ENCODE data around the gene CAV1.
"Not testable (repeated sequence)": the region's sequence is repeated elsewhere in the genome, so short reads cannot be mapped to it uniquely, and the experiment has no call there.

The CAV1 gene, protein sequence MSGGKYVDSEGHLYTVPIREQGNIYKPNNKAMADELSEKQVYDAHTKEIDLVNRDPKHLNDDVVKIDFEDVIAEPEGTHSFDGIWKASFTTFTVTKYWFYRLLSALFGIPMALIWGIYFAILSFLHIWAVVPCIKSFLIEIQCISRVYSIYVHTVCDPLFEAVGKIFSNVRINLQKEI

DNA sequence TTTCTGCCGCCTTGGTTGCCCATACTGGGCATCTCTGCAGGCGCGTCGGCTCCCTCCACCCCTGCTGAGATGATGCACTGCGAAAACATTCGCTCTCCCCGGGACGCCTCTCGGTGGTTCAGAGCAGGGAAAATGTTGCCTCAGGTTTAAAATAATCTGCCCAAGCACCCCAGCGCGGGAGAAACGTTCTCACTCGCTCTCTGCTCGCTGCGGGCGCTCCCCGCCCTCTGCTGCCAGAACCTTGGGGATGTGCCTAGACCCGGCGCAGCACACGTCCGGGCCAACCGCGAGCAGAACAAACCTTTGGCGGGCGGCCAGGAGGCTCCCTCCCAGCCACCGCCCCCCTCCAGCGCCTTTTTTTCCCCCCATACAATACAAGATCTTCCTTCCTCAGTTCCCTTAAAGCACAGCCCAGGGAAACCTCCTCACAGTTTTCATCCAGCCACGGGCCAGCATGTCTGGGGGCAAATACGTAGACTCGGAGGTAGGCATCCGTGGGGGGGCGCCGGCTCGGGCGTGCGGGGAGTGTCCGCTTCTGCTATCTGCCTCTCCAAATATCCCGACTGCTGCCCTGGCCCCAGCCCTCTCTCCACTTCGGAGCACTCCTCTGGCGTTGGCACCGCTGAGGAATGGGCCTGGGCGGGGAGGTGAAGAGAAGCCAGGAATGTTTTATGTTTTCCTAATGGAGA, at the start of gene CAV1:
TSS of gene CAV1 (plus strand) at position 428 of the 689 bp plus-strand sequence. CDS start at position 455, 27 bp downstream.
- no peak for DNase-seq

DNA sequence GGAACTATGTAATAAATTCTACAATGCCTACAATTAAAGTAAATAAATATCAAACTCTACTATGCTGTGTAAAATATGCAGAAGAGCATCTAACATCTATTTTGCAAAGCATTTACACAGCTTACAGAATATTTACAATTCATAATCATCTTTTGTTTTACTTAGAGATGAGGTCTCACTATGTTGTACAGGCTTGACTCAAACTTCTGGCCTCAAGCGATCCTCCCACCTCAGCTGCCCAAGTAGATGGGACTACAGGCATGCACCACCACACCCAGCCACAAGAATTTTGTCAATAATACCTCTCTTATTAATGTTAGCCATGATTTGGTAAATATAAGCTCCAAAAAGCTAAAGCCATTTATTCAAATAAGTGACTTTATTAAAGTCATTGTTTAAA, 47.2 kb upstream of the CAV1 start:
- DNase-seq = no peak

DNA sequence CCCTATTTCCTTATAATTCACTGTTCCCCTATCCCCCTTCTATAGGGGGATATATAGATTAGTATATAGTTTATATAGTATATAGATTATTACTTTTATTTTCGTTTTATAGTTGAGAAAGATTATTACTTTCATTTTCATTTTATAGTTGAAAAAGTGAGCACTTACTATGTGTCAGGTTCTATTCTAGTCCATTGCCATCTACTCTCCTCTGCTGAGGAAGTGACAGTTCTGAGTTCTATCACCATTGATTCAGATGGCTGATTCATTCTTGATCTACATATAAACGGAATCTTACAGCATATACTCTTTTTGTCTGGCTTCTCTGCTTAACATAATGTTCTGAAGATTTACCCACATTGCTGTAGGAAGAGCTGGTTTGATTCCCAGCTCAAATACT, 46.0 kb upstream of the CAV1 start:
- DNase-seq = no peak

DNA sequence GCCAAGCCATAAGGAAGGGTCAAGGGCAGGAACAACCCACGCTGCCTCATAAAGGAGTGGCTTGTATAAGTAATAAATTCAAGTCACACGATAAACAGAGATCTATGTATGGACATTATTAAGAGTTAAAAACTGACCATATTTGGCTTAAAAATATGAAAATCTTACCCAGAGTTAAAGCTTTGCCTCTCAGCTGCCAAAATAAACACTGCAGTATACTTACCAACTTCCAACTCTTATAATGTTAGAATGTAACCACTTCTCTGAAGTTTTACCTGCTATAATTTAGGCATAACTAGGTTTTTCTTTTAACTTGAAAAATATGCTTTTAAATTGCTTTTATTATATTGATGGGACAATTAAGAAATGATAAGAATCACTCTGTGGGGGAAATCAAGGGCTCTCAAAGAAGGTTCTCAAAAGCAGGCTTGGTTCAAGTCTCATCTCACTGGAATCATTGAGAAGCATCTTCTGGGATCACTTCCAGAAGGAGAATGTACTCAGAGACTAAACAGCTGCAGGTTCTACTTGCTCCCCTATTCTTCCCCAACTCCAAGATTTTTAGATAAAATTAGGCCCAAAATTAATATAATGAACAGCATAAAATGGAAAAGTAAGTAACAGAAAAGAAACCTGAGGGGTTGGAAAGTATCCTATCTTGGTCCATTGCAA, 41.4 kb upstream of the CAV1 start:
- no peak for DNase-seq

DNA sequence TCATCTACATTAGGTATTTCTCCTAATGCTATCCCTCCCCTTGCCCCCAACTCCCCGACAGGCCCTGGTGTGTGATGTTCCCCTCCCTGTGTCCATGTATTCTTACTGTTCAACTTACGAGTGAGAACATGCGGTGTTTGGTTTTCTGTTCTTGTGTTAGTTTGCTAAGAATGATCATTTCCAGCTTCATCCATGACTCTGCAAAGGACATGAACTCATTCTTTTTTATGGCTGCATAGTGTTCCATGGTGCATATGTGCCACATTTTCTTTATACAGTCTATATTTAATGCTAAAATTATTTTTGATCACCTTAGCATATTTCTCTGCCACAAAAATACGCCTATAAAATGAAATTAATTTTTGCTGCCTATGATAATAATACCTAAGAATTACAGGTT, 40.4 kb upstream of the CAV1 start:
- not testable (repeated sequence) for DNase-seq

DNA sequence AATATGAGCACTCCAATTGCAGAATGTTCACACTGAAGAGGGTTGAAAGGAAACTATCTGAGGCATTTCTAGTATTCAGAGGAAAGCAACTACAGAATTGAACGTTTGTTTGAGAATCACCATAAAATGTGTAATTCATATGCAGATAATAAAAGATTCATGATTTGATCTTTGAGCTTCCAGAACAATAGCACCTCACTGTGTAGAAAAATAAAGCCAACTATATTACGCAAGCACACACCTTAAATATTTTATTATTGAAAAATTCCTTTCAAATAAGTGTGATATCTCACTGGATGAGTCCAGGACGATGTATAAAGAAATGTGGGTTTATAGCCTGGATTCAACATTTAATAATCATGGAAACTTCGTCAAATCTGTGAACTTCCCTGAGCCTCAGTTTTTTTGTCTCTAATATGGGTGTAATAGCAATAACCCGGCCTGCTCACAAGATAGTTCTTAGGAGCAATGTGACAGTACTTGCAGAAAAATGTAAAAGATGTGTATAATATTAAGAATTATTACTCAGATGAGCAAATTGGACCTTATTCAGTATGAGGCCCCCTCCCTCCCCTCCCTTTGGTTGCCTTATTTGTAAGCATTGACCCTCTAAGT, 36.8 kb upstream of the CAV1 start:
- no peak for DNase-seq

DNA sequence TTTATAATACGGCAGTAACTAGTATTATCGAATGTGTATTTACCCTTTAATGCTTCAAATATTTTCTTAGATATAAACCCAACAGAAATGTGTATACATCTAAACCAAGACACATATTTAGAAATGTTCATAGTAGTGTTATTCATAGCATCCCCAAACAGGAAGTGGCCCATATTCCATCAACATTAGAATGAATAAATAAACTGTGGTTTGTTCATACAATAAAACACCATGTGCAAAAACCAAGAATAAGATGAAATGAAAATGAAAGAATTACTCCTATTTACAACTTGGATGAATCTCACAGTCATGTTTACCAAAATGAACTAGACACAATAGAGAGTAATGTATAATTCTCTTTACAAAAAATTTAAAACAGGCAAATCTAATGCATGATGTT, 34.5 kb upstream of the CAV1 start:
- DNase-seq = no peak

DNA sequence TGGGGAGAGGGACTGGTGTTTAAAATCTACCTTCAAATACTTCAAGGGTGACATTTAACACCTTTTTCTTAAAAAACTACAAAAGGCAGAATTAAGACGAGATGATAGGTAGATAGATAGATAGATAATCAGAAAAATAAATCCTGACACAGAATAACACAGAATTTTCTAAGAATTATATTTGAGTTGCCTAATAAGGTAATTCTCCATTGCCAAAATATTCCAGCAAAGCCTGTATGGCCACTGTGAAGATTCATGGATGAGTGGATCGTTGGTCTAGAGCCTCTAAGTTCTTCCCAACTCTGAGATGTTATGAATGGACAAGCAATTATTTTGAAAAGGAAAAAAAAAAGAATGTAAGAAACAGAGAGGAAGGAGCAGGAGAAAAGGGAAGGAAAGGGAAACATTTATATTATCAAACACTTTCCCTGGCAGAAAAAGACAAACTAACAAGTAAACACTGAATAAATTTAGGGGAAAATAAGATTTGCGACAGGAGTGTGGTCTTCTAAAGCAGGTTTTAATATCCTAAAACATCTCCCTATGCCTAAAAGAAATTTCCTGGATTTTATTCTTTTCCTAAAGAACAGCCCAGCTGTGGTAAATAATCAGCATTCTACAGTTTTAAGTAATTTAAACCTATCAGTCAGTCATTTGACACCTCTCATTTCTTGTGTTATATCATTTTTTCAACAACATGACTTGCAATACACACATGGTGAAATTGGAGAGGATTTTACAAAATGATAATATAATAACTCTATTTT, 32.8 kb upstream of the CAV1 start:
- no peak for DNase-seq

DNA sequence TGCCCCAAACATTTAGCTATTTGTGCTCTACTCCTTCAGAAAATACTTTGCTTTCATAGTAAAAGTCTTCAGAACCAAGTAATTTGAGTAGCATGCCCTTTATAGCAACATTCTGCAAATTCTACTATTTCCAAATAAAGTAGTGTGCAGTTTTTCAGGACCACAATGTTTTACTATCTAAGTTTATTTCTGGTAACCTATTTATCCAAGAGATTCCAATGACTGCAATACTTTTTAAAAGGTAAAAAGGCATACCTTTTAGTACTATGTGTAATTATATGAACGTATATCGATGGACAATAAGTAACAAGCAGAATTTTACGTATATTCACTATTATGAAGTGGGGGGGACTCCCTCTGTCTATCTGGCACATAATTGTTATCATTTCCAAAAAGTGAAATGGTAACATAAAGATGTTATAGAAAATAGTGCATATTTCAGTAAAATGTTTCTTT, 32.2 kb upstream of the CAV1 start:
- no peak for DNase-seq

DNA sequence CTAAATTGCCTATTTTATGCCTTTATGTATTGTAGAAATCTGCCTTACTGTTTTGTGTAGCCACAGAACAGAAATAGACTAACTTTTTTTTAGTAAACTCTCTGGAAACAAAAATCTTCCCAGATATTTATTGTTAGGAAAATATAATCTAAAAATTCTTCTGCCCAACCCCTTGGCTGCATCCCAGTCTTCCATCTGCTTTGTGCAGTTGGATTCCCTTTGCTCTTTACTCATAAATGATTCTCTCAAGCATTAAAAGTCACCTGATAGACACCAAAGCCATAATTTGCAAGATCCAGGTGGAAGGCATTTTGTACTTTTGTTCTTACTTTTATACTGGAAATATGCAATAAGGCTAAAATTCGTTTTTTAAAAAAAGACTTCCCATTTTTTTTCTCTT, 31.4 kb upstream of the CAV1 start:
- DNase-seq = no peak

DNA sequence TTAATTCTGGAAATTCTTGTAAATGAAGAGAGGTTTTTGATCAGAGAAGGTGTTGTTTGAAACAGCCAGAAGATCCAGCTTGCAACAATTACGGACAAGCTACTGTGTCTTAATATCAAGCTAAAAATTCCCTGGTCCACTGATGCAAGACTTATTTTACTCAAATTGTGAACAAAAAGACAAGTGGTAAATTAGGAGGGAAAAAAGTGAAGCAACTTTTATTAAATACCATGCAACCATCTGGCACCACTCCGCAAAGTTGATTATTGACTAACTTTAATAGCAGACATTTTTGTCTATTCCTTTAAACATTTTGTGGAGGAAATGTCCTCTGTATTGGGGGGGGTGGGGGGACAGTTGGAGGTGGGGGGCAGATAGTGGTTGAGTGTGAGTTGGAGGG, 30.4 kb upstream of the CAV1 start:
- no peak for DNase-seq

DNA sequence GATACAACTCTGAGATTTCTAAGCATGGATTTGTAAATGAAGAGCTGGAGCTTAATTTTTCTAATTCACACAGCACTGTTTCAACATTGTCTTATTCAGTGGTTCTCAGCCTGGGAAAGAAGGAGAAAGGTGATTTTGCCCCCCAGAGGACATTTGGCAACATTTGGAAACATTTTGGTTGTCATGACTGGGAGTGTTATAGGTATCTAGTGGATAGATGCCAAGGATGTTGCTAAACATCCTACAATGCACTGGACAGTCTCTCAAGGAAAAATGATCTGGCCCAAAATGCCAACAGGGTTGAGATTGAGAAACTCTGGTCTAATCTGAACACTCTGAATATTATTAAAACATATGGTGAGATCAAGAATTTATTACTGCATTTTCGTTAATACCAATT, 29.1 kb upstream of the CAV1 start:
- DNase-seq = no peak

DNA sequence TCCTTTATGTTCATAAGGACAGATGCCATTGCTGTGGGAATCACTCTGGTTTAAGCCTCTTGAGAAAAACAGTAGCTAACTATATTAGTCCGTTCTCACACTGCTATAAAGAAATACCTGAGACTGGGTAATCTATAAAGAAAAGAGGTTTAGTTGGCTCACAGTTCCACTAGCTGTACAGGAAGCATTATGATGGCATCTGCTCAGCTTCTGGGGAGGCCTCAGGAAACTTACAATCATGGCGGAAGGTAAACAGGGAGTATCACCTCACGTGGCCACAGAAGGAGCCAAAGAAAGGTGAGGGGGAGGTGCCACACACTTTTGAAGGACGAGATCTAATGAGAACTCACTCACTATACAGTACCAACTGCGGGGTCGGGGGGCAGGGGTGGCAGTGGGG, 28.2 kb upstream of the CAV1 start:
- DNase-seq = no peak

DNA sequence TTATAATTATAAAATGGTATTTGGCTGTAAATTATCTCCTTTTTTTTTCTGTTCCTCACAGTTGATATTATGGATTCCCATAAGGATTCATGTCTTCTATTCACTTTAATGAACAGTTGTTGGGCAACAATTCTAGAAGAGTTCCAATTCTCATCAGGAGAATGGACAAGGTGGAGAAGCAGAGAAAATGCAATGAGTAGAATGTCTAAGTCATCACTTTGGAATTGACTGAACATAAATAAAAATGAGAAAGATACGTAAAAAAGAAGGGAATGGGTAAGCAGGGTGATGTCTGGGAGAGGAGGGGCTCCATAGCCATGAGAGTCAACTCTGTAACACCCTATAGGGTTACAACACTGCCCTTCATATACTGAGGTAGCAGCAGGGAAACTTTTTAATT, 27.1 kb upstream of the CAV1 start:
- DNase-seq = no peak

DNA sequence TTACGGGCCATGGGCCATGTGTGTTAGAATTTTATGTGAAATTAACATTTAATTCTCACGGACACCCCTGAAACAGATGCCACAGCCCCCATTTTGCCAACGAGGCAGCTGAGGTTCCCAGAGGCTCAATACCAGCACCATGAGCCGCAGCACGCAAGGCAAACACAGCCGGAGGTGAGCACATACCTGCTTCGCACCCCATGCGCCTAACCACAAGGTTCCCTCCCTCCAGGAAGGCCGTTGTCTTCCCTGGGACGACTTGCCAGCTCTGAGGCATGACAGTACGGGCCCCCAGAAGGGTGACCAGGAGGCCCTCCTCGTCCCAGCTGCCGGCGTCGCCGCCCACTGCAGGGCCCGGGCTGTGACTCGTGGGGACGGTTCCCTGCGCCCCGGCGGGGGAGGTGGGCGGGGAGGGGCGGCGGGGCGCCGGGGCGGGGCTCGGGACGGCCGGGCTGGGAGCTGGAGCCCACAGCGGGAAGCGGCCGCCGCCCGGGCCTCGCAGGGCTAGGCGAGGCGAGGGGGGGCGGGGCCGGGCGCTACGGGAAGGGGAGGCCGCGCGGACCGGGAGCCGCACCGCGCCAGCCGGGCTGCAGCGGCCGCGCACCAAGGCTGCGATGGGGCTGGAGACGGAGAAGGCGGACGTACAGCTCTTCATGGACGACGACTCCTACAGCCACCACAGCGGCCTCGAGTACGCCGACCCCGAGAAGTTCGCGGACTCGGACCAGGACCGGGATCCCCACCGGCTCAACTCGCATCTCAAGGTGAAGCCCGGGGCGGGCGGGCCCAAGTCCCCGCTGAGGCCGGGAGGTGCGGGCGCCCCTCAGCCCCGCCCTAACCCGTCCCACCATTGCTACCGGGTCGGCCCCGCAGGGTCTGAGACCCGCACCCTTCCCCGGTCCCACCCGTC, 25.4 kb upstream of the CAV1 start, which contains the start of gene CAV2:
TSS of gene CAV2 (plus strand) at position 571 of the 910 bp plus-strand sequence. CDS start at position 615, 44 bp downstream.
- no peak for DNase-seq

DNA sequence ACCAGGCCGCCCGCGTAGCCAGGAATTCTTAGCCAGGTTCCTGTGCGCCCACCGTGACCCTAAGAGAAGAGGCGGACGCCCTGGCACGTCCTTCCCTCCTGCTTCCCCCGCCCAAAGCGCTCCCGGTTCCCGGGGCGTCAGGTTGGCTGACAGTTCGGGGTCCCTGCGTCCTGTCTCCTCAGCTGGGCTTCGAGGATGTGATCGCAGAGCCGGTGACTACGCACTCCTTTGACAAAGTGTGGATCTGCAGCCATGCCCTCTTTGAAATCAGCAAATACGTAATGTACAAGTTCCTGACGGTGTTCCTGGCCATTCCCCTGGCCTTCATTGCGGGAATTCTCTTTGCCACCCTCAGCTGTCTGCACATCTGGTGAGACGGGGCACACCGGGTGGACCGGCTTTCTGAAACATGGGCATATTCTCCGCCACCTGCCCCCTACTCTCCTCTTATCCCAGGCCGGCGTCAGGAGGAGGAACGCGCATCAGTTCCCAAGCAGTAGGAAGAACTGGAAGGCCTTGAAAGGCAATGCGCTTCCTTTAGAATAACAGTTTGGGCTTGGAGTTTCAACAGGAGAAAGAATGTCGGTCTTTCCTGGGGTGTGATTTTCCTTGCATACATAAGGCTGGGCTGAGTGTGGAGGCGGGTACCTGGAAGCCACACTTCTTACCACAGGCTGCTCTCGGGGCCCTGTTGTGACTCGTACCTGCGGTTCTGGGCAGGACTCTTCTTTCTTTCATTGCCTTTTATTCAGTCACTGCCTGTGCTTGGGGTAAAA, 24.6 kb upstream of the CAV1 start:
- peak; percentile 15 for DNase-seq

DNA sequence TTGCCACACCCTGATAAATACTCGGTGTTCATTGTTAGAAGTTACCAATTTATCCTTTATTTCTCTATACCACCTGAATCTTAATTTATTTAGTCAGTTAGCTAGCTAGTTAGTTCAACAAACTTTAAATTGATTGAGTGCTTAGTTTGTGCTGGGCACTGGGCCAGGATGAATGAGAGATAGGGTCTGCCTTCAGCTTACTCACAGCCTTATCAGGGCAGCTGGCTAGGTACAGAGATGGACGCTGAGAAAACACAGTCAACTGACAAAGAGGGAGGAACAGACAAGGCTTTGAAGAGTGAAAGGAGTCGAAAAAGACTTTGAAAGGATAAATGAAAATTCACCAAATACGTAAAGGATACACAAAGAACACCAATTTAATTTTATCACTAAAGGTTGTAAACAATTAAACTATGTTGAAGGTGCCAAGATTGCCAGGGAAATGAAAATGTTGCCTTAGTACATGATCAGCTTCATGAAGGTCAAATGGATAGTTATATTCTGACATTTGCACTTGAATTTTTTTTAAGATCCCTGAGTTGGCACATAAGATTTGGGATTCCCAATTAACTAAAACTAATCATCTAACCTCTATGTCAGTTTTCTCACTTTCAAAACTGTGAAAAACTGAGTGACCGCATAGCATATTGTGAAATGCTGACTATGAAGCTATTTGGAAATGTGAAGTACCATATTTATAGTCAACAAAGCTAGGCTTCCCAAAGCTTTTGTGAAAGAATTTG, 23.2 kb upstream of the CAV1 start:
- DNase-seq = no peak

DNA sequence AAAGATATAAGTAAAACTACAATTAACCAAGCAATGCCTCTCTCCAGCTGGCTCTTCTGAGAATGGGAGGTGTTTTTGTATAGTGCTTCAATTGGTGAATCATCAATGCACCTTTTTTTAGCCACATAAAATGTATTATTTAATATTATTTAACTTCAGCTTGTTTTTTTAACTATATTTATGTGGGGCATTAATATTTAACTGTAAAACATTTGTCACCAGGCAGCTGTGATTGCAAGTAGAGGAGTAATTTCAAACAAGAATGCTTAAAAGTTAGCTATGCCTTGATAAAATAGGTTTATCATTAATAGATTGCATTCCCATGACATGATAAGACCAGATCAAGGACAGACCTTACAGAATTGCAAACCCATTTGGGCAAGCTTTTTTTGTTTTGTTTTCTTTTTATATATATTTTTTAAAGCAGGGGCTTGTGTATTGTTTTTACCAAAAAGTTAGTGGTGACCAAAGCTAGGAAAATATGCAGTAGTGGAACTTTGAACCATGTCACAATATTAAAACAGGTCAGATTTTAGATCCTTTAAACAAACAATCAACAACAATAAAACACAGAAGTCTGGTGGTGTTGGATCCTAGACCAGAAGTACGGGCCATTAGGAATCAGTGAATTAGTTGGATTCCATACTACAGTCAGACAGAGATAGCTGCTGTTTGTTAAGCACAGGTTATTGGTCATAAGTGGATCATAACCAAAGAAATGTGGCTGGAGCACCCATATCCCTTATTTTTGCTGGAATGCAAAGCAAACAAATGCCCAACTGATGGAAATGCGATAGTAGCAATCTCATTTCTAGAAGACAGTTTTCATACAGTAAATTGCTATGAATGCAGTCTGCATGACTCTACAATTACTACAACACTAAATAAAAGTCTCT, 22.4 kb upstream of the CAV1 start:
- no peak for DNase-seq

DNA sequence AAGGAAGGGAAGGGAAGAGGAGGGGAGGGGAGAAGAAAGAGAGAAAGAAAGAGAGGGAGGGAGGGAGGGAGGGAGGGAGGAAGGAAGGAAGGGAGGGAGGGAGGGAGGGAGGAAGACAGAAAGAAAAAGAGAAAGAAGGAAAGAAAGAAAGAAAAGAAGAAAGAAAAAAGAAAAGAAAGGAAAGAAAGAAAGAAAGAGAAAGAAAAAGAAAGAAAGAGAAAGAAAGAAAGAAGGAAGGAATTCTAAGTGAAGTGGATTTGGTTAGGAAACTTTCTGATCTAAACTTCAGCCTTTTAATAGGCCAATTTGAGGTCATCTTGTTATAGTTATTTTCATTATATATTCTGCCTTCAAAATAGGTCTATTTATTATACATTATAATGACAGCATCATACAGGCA, 21.0 kb upstream of the CAV1 start:
- no peak for DNase-seq

All from NK-92 treated with Interleukin-12 subunit alpha and Interleukin-12 subunit beta, amount 100 ng/mL, for 24 hours (cell line).